Astrocyte (in vitro differentiated cells and primary cell): Measurements from ENCODE around the gene BEST1. TPM values are rescaled to one million over a fixed set of nuclear protein-coding genes. Genes with fewer than 3 reads are reported as not detected.
"Not testable (repeated sequence)": the region's sequence is repeated elsewhere in the genome, so short reads cannot be mapped to it uniquely, and the experiment has no call there.

Experiments used
- DNase-seq: peaks from one replicate; pipeline ENCODE4 v3.0.0-alpha.2; 2010; ENCODE audit warnings: low read depth
- FAIRE-seq: peaks from 2 replicates; lab custom pipeline; 2011; peaks lifted over from hg19 to GRCh38; lab: Jason Lieb, UNC
- H2AFZ ChIP-seq: 2 replicates; pipeline ENCODE4 v1.6.0; 2012; ENCODE audit warnings: low read depth, low read length, inconsistent platforms
- H3K27ac ChIP-seq: 2 replicates; pipeline ENCODE4 v1.5.1; 2011; ENCODE audit warnings: low read depth, low read length, inconsistent platforms
- H3K27me3 ChIP-seq: 2 replicates; pipeline ENCODE4 v1.6.0; 2011; ENCODE audit warnings: low read length, inconsistent platforms; ENCODE audit not compliant: insufficient read depth
- H3K36me3 ChIP-seq: 2 replicates; pipeline ENCODE4 v1.5.1; 2011; ENCODE audit warnings: low read length, inconsistent platforms; ENCODE audit not compliant: insufficient read depth
- H3K4me1 ChIP-seq: 2 replicates; pipeline ENCODE4 v1.5.1; 2011; ENCODE audit warnings: low read length, inconsistent platforms; ENCODE audit not compliant: insufficient read depth
- H3K4me2 ChIP-seq: 2 replicates; pipeline ENCODE4 v1.6.0; 2012; ENCODE audit warnings: low read length, inconsistent platforms
- H3K4me3 ChIP-seq: 2 replicates; pipeline ENCODE4 v1.5.1; 2011; ENCODE audit warnings: low read depth, mild to moderate bottlenecking, low read length, inconsistent platforms; ENCODE audit not compliant: insufficient read depth
- H3K79me2 ChIP-seq: 2 replicates; pipeline ENCODE4 v1.6.0; 2012; ENCODE audit warnings: mild to moderate bottlenecking, low read length, inconsistent platforms; ENCODE audit not compliant: insufficient read depth
- H3K9ac ChIP-seq: 2 replicates; pipeline ENCODE4 v1.6.0; 2012; ENCODE audit warnings: mild to moderate bottlenecking, low read length, inconsistent platforms
- H3K9me3 ChIP-seq: 2 replicates; pipeline ENCODE4 v1.5.1; 2012; ENCODE audit warnings: low read depth, mild to moderate bottlenecking, low read length, inconsistent platforms; ENCODE audit not compliant: insufficient read depth
- H4K20me1 ChIP-seq: 2 replicates; pipeline ENCODE4 v1.6.0; 2012; ENCODE audit warnings: low read length, inconsistent platforms; ENCODE audit not compliant: insufficient read depth
- H3K27ac Mint-ChIP-seq: one replicate; pipeline ENCODE4 v1.8.0; 2021; ENCODE audit warnings: mild to moderate bottlenecking, mixed read lengths; ENCODE audit not compliant: unreplicated experiment
- H3K27me3 Mint-ChIP-seq: one replicate; pipeline ENCODE4 v1.8.0; 2021; ENCODE audit warnings: low read depth, mixed read lengths; ENCODE audit not compliant: unreplicated experiment
- H3K36me3 Mint-ChIP-seq: one replicate; pipeline ENCODE4 v1.8.0; 2021; ENCODE audit warnings: low read depth, mixed read lengths; ENCODE audit not compliant: unreplicated experiment
- H3K4me1 Mint-ChIP-seq: one replicate; pipeline ENCODE4 v1.8.0; 2021; ENCODE audit warnings: low read depth, mixed read lengths; ENCODE audit not compliant: unreplicated experiment
- H3K4me3 Mint-ChIP-seq: one replicate; pipeline ENCODE4 v1.8.0; 2021; ENCODE audit warnings: mild to moderate bottlenecking, moderate library complexity, mixed read lengths; ENCODE audit not compliant: unreplicated experiment
- H3K9me3 Mint-ChIP-seq: one replicate; pipeline ENCODE4 v1.8.0; 2021; ENCODE audit warnings: mild to moderate bottlenecking, mixed read lengths; ENCODE audit not compliant: unreplicated experiment
- EZH2 ChIP-seq: IDR thresholded peaks from 2 replicates; pipeline ENCODE4 v1.6.1; 2012; ENCODE audit warnings: mild to moderate bottlenecking, low read length, inconsistent platforms; ENCODE audit not compliant: insufficient read depth
- total RNA-seq: library from RNA; stranded (reverse); gene quantifications from 2 replicates; pipeline ENCODE4 v1.2.1, GENCODE V29; 2021
- TF ChIP-seq, protein P1 (sequence below): IDR thresholded peaks from 2 replicates; pipeline ENCODE4 v1.5.1; 2011; ENCODE audit warnings: low read depth, mild to moderate bottlenecking, inconsistent platforms, low read length, moderate library complexity; ENCODE audit not compliant: insufficient read depth

BEST1 gene
- total RNA-seq, 1 donor from 2014 or later: 0.66 TPM

DNA sequence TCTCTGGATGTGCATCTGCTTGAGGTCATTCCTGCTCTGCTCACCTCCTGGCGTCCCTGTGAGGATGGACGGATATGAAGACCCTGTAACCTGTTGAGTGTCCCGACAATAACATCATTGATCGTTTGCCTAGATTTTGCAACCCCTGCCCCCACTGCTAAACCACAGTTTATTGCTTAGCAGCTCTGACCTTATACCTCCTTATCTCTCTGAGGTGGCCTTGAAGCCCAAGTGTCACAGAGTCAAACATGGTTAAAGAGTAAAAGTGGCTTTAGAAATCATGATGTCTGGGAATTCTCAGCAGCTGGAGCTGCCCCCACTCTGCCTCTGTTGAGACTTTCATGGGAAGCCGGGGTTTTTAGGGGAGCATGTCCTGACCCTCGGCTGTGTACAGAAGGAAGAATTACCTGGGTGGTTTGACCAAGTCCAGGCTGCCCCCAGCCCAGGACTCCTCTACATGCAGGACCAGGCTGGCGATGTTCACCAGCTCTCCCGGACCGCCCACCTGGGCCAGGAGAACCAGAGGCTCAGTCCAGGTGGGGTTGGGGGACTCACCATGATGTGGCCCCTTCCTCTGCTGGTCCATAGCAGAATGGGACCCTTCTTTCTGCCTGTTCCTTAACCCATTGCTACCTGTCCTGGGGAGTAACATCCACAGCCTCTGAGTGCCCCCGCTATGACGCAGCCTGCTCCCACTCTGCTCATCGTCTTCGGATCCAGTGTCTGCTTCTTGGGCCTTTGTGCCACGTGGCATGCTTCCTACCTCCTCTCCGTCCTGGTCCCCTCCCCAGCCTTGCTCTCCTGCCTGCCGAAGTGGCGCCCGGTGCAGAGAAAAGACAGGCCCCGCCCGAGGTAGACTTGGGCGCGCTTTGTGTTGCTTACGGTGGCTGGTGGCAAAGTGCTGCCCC, 50.6 kb downstream of the BEST1 start:
- Histone ChIP-seq H3K4me2 (no peak overlapping the region), H3K27me3 (no peaks in the 10 kb centered on the region), H3K4me3 (no peak overlapping the region), H3K9ac (no peak overlapping the region), H3K79me2 (no peaks in the 10 kb centered on the region), H3K4me1 (no peaks in the 10 kb centered on the region), H2AFZ (no peak overlapping the region), H3K36me3 (no peaks in the 10 kb centered on the region), H4K20me1 (no peaks in the 10 kb centered on the region), H3K27ac (no peak overlapping the region), H3K9me3 (peaks cover 3% of the 10 kb centered on the region)
- peaks cover 25% of the 10 kb centered on the region for H3K9me3 Mint-ChIP-seq
- H3K4me1 Mint-ChIP-seq: peaks cover 11% of the 10 kb centered on the region
- H3K27me3 Mint-ChIP-seq: no peaks in the 10 kb centered on the region
- TF ChIP-seq, protein P1, sequence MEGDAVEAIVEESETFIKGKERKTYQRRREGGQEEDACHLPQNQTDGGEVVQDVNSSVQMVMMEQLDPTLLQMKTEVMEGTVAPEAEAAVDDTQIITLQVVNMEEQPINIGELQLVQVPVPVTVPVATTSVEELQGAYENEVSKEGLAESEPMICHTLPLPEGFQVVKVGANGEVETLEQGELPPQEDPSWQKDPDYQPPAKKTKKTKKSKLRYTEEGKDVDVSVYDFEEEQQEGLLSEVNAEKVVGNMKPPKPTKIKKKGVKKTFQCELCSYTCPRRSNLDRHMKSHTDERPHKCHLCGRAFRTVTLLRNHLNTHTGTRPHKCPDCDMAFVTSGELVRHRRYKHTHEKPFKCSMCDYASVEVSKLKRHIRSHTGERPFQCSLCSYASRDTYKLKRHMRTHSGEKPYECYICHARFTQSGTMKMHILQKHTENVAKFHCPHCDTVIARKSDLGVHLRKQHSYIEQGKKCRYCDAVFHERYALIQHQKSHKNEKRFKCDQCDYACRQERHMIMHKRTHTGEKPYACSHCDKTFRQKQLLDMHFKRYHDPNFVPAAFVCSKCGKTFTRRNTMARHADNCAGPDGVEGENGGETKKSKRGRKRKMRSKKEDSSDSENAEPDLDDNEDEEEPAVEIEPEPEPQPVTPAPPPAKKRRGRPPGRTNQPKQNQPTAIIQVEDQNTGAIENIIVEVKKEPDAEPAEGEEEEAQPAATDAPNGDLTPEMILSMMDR: no peak
- TF ChIP-seq EZH2: no peak
- no peak overlapping the region for H3K27ac Mint-ChIP-seq
- no peak for DNase-seq
- no peak overlapping the region for H3K4me3 Mint-ChIP-seq
- FAIRE-seq: no peak
- peaks cover 12% of the 10 kb centered on the region for H3K36me3 Mint-ChIP-seq

DNA sequence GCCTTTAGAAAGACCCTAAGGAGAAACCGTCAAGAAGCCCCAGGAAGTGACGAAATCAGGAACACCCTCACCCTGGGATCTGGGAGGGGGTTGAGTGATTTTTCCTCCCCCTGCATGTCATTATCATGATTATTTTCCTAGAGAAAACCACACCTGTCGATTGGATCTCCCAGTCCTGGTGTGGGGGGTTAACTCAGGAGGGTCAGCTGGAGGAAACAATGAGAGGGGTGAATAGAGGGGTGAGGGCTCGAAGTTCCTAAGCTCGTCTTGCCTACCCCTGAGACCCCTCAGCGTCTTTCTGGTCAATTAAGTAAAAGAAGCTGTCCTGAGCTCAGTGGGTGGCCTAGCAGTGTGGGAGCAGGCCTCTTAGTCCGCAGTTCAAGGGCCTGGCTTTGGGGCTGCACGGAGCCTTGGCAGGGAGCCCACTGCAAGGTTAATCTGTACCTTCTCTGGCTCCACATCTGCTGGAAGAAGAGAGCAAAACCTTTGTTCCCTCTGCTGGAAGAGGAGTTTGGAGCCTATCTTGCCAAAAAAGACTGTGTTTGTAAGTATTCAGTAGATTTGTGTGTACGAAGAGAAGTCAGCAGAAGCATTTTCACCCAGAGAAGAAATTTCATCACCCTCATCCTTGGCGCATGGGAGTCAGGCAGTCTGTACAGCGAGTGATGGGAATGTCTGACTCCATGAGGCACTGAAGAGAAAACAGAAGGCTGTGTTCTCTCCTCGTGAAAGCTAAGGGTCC, 51.5 kb downstream of the BEST1 start:
- H3K9ac ChIP-seq: no peak overlapping the region
- no peaks in the 10 kb centered on the region for H3K79me2 ChIP-seq
- no peak for FAIRE-seq
- Mint-ChIP-seq H3K27me3 (no peaks in the 10 kb centered on the region), H3K9me3 (peaks cover 25% of the 10 kb centered on the region), H3K4me3 (no peak overlapping the region), H3K4me1 (peaks cover 11% of the 10 kb centered on the region), H3K36me3 (peaks cover 12% of the 10 kb centered on the region), H3K27ac (no peak overlapping the region)
- H3K4me3 ChIP-seq: no peak overlapping the region
- no peaks in the 10 kb centered on the region for H3K27me3 ChIP-seq
- no peaks in the 10 kb centered on the region for H3K4me1 ChIP-seq
- H3K27ac ChIP-seq: no peak overlapping the region
- no peak overlapping the region for H2AFZ ChIP-seq
- no peaks in the 10 kb centered on the region for H3K36me3 ChIP-seq
- DNase-seq: no peak
- no peaks in the 10 kb centered on the region for H4K20me1 ChIP-seq
- peaks cover 3% of the 10 kb centered on the region for H3K9me3 ChIP-seq
- TF ChIP-seq, protein P1: no peak
- H3K4me2 ChIP-seq: no peak overlapping the region

DNA sequence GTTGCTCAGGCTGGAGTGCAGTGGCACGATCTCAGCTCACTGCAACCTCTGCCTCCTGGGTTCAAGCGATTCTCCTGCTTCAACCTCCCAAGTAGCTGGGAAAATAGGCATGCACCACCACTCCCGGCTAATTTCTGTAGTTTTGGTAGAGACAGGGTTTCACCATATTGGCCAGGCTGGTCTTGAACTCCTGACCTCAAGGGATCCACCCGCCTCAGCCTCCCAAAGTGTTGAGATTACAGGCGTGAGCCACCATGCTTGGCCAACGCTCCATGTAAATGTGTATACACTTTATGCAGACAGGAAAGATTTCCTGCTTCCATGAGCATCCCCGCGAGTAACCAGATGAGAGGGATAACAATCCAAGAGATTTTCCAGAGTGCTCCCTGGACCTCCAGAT, 52.1 kb downstream of the BEST1 start:
- peaks cover 25% of the 10 kb centered on the region for H3K9me3 Mint-ChIP-seq

More for the DNA sequence above, 52.1 kb downstream of the BEST1 start:
- not testable (repeated sequence) for H3K79me2 ChIP-seq, H3K27me3 Mint-ChIP-seq, H3K36me3 ChIP-seq, H2AFZ ChIP-seq, H3K4me2 ChIP-seq, DNase-seq, H4K20me1 ChIP-seq, H3K4me3 ChIP-seq, H3K4me1 ChIP-seq, H3K27ac ChIP-seq, H3K9me3 ChIP-seq, FAIRE-seq, H3K27me3 ChIP-seq, H3K27ac Mint-ChIP-seq, H3K9ac ChIP-seq, H3K4me3 Mint-ChIP-seq
- peaks cover 11% of the 10 kb centered on the region for H3K4me1 Mint-ChIP-seq
- peaks cover 12% of the 10 kb centered on the region for H3K36me3 Mint-ChIP-seq
